DMS53 treated with DMSO at 0.1 percent for 48 hours (cell line): ENCODE data around the gene MAP1B.
"Not testable (repeated sequence)": the region's sequence is repeated elsewhere in the genome, so short reads cannot be mapped to it uniquely, and the experiment has no call there.

ENCODE experiments used
- DNase-seq: peaks from one replicate; lab custom pipeline; 2025; ENCODE audit not compliant: unreplicated experiment; lab: John Stamatoyannopoulos, UW

Gene MAP1B

DNA sequence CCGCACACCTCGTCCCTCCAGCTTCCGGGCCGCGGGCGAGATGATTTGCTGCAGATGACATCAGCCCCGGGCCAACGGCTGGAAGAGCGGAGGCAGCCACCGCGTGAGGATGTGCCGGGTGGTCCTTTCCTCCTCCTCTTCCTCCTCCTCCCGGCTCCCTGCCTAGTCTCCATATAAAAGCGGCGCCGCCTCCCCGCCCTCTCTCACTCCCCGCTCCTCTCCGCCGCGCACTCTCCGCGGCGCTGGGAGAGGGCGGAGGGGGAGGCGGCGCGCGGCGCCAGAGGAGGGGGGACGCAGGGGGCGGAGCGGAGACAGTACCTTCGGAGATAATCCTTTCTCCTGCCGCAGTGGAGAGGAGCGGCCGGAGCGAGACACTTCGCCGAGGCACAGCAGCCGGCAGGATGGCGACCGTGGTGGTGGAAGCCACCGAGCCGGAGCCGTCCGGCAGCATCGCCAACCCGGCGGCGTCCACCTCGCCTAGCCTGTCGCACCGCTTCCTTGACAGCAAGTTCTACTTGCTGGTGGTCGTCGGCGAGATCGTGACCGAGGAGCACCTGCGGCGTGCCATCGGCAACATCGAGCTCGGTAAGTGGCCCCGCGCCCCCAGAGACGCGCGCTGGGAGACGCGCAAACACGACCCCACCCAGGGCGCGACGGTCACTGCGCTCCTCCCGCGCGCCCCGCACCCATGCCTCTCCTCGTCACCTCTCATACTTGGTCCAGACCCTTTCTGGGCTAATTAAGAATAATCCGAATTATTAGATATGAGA, at the start of gene MAP1B:
Gene MAP1B (plus strand): TSS at position 345 of the 770 bp plus-strand sequence. CDS start 57 bp downstream, at position 402.
- DNase-seq: peak; percentile 57

DNA sequence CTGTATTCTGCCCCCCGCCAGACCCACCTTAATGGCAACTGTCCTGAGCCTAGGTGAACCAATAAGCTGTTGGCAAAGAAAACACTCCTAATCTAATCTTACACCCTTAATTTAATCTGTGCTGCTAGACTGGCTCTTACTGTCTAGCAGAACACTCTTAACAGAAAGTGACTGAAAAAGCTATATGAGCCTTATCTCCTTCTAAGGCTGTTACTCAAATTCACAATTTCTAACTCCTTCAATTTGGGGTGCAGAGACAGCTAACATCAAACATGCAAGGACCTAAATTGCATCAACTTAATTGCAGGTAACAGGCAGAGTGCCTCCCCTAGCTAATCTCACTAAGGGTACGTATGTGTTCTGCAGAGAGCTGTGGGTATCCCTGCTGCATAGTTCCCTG, 49.5 kb upstream of the MAP1B start:
- DNase-seq: no peak

DNA sequence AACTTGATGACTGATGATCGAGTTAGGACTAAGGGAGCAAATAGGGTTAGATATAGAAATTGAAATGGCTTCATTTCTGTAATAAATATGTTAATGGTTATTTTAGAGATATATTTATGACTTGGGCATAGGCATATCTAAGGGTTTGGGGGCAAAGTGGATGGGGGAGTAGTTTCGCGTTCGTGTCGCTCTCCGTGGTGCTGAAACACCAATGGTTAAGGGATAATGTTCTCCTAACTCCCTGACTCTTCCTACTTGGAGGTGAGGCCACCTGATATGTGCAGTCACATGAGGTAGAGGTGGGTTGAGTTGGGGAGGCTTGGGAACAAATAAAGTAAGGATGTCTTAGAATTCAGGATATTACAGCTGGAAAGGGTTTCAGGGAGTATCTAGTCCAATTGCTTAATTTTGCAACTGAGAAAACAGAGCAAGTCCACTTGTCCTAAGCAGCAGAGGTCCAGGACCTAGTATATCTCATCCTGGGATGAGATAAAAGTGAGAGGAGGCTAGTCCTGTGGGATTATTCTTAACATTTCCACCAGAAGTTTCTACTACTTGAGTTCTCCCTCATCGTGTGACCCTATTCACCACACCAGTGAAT, 44.0 kb upstream of the MAP1B start:
- no peak for DNase-seq

DNA sequence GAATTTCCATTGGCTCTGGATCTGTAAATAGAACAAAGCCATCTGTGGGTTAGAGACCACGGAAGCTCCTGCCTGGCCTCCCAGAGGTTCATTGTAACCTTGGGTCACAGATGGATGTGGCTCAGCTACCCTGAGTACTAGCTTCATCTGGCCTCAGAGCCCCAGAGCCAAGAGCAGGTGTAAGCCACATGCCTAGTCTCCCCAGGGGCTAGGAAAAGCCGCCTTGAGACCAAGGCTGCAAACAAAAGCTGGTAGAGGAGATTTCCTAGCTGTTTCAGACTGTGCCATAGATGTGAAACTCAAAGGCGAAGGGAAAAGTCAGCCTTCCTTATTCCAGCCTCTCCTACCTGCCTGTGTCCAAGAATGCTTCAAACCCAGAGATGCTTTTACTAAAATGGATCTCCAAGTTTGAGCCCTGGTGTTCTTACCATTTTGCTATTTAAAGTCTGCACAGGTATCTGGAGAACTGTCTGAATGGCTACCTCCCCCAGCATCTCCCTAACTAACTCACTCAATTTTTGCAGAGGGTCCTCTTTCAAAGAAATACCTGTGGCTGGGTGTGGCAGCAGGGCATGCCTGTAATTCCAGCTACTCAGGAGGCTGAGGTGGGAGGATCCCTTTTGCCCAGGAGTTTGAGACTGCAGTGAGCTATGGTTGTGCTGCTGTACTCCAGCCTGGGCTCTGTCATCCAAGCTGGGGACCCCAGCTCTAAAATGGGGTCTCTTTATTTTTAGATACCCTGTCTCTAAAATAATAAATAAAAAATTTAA, 42.3 kb upstream of the MAP1B start:
- no peak for DNase-seq

DNA sequence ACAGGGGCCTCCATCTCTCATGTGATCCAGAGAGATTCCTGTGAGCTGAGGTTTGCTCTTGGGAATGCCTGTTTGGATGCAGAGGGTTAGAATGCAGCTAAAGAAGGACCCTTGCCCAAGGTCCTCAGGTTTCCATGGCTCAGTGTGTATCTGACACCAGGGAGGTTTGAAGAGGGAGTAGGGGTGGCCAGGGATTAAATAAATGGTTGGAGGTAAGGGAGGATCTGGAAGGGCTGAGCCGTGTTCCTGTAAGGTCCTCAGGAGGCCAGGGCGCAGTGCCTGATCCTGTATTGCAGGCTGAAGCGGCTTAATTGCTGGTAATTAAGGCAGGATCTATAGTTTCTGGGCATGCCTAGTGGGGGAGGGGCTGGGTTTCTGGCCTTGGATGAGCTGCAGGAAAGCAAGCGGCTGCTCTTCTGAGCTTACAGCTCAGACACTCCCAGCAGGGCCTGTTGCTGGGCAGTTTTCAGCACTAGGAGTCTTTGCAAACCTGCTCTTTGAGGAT, 41.5 kb upstream of the MAP1B start:
- no peak for DNase-seq

DNA sequence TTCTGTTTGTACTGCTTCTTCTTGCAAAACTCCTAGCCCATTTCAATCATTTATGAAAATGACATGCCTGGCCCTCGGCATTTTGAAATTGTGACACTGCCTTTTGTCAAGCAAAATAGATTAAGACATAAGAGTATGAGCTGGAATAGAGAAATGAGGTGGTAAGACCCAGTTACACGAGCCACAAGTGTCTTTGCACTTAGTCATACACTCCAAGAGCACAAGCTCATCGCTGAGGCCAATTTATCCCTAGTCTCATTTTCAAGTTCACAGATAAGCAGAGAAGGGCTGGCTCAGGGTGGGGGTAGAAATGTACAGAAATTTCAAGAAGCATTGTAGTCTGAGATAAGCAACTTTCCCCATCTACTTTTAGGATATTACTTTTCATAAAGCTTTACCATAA, 40.6 kb upstream of the MAP1B start:
- DNase-seq: no peak

DNA sequence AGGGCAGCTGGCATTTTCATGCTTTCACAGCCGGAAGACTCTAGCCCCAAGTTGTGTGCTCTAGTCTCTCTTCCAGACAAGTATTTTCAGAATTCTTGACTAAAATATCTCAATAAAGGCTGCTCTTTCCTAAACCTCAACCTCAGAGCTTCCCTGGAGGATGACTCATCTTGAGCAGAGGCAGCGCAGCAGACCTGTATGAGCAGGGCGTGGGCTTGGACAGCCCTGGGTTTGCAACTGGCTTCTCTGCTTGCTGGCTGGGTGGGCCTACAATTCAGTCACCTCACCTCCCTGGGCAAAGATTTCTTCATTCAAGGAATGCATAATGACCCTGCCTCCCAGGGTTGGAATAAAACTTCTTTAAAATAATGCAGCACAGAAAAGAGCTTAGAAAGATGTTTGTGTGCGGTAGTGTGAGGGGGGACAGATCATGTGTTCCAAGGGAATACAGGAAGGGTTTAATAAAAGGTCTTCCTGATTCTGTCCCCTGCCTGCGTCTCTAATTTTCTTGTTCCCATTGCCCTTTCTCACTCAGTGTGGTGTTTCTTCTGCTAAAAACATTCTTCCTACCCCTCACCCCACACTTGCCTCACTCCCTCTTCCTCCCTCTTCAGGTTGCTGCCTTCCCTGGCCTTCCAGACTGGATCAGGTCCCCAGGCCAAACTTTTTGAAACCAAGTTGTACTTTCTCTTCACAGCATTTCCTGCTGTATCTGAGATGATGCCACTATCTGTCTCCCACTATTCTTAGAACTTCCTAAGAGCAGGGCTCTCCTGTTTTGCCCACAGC, 39.4 kb upstream of the MAP1B start:
- DNase-seq: no peak

DNA sequence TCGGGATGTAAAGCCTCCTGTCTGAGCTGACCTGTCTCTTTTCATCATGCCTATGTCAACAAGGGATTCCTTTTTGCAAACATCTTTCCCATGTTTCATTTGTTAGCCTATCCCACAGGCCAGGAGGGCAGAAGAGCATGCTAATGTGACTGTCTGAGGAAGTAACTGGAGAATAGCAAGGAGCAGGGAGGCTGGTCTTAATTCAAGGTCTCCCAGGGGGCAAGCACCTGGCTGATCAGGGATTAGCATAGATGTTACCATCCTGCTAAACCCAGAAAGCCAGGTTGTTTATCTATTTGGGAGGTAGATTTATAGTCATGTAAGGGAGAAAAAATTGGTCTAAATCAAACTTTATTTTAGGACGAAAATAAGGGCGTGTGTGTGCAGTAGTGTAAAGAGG, 36.7 kb upstream of the MAP1B start:
- DNase-seq: no peak

DNA sequence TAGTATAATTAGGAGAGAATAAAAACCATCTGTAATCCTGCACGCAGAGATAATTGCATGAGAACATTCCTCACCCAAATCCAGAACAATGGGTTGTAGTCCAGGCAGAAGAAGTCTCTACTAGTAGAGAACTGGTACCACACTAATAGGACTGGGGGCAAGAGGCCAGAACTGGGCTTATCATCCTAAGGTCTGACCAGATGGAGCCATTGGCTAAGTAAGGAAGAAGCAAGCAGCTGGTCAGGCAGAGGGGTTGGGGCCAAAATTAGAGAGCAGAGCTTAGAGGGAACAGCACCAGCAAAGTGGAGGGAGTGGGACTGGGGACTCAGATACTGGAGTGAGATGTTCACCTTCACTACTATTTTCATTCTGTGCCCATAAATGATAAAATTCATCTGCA, 35.4 kb upstream of the MAP1B start:
- DNase-seq: no peak

DNA sequence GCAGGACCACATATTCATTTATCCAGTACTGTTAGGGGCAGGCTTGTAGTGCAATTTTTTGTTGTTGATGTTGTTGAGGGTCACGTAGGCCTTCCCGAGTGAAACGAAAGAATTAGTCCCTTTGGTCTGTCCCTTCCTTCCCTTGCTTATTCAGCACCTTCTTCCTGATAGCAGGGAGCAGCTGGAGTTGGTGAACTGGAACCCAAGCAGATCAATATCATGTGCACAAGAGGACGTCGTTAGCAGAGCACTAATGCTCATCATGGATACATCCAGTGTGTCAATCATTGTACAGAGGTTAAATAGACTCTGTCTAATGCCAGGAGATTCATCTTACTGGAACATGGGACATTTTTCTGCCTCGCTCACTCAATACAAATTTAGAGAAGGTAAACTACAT, 33.0 kb upstream of the MAP1B start:
- no peak for DNase-seq

DNA sequence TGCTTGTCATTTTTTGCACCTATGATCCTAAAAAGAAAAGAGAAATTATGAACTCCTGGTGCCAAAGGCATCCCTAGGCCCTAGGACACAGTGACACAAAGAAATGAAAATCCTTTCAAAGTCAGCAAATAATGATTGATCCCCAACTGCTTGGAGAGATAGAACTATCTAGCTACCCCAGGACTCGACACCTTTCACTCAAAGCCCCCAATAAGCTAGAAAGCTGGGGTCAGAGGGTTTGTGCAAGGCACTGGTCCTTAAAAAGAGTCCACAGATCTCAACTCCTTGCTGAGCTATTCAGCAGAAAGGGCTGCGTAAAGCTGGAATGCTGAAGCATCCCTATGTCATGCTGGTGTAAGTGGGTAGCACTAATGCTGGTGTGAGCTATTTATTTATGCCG, 31.8 kb upstream of the MAP1B start:
- DNase-seq: no peak

DNA sequence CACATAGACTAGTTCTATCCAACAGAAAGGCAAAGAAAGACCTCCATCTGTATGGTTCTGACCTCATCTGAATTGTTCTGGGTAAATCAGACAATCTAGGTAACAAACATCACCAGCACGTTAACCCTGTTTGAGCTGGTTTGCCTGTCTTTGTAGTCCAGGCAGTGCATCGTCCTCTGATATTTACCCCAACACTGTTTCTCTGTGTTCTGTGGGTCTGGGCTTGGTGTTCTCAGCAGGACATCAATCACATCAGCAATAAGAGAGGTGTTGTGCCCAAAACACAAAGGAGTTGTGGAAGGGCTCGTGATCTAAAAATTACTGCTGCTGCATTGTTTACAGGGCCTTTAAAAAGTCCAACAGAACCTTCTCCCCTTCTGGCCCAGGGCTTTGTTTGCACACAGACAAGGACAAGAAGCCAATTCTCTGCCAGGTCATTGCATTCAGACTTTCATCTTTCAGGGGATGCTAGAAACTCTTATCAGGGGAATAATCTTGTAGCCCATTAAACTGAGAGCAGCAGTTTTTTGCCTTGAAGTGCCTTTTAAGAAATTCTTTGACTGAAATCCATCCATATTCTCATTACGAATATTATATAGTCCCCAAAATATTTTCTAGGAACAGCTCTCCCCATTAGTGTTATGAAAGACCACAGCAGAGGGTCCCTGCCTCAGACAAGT, 30.5 kb upstream of the MAP1B start:
- no peak for DNase-seq

DNA sequence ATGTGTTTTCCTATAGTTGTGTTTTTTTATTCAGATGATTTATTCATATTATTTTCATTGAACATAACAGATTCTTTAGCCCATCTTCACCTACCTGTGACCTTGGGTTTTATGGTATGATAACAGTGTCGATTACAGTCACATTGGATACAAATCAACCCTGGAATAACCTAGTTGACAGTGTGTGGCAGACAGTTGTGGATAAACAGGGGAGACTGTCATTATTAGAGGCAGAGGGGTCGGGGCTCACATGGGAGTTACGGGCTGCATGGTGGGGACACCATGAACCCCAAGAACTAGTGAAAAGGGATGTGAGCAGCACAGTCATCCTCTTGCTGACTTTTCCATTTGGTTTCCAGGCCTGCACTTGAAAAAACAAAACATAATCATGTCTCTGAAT, 29.9 kb upstream of the MAP1B start:
- DNase-seq: no peak

DNA sequence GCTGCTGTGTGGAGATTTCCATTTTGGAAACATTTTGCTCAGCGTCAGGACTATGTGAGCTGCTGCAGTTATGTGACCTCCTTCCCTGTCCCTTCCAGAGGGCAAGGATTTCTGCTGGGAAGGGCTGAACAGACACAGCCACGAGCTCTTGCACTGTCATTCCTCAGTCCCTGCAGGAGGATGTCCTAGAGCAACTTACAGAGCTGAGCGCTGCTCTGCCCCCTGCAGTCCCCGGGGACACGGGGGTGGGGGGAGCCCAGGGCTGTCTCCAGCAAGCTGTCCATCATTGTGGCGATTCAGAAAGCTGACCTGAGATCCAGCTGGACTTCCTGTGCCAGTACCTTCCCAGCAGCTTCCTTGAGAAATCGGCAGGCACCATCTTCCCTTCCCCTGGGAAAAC, 28.0 kb upstream of the MAP1B start:
- DNase-seq: no peak

DNA sequence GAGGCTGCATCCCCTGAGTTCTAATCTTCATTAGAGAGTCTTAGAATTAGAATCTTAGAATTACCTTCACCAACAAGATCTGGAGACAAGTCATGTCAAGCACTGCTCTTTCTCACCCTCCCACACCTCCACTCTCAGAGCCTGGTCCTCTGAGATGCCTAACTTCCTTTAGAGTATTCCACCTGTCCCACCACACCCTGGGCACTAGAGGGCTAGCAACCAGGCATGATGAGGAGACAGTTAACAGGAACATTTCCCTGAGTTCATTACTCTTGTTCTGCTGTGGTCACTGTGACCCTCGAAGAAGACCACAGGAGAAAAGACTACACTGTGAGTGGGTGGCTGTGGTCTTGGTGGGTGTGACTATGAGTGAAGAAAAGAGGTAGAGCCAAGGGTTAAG, 25.2 kb upstream of the MAP1B start:
- no peak for DNase-seq

DNA sequence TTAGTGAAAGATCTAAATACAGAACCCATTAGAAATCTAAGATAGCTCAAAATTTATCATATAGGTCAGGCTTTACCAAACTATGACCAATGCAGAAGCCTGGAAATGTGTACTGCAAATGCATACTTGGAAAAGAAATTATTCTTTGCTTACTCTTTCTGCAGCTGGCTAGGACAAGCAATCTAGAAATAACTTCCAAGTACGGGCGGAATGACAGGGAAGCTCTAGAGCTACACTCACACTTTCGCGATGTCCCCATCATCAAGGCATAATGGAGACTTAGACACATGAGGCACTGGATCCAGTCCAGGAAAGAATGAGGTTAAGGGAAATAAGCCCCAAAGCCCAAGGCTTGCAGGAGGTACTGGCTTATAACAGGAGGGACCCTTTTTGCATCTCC, 22.4 kb upstream of the MAP1B start:
- no peak for DNase-seq

DNA sequence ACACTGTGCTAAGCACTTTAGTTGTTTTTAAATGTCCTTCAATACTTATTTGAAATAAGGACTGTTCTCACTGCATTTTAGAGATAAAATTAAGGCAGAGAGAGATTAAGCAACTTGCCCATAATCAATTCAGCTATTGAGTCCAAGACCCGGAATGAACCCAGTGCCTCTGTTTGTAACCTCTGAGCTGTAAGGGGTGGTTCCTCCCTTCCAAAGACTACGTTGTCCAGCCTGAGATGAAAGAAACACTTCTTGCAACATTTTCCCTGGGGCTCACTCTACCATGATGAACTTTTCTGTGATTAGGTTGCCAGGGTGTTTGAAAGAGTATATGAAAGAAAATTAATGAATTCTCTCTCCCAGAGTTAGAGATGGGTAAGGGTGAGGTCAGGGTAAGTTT, 22.0 kb upstream of the MAP1B start:
- DNase-seq: no peak

DNA sequence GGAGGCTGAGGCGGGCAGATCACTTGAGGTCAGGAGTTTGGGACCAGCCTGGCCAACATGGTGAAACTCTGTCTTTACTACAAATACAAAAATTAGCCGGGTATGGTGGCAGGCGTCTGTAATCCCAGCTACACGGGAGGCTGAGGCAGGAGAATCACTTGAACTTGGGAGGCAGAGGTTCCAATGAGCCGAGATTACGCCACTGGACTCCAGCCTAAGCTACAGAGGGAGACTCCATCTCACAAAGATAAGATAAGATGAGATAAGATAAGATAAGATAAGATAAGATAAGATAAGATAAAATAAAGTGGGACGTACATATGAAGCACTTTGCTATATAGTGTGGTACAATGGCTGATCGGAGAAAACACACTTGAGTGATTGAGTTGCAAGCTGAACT, 17.6 kb upstream of the MAP1B start:
- DNase-seq: not testable (repeated sequence)

DNA sequence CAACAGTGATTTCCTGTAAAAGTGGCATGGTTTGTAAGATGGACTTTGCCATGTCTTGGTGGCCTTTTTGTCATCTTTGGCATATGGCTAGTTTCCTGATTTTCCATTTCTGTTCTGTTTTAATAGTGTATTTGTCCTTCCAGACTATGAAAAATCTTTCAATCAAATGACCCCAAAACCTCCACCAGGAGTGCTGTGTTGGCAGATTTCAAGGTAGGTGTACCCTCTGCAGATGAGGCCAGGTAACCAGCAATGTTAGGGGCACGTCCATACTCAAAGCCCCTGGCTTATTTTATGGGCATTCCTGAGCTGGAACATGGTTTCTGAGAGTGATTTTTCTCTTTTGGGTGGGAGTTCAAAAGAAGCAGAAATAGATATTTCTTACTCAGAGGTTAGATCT, 15.2 kb upstream of the MAP1B start:
- no peak for DNase-seq

DNA sequence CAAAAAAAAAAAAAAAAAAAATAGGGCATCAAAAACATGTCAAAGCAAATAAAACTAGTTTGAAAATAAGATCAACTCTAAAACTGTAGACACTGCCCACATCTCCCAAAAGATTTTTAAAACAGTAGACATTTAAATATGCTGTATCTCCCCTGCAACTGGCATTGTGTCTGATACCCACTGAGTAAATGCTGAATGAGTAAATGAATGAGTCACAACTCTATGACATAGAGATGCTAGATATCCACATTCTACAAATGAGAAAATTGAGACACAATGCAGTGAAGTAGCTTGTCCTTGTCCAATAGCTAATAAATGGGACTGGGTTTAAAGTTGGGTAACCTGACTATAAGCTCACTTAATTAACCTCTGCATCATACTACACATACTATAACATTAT, 14.1 kb upstream of the MAP1B start:
- no peak for DNase-seq

DNA sequence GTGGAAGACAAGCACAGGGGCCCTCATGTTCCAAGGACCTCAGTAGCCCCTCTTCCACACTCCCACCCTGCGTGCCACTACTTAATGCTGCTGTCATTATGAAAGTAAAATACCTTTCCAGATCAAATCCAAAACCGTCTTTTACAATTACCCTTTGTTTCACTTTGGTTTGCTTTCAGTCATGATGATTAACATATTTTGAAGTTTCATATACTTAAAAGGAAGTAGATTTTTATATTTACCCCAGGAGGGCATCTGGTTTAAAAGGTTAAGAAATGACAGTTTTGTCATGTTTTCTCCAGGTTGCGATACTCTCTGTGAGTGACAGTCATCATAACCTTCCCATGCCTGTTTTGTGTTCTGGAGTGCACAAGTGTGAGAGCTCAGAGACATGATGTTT, 13.5 kb upstream of the MAP1B start:
- DNase-seq: no peak
